GM12875 (cell line): Measurements from ENCODE around the gene STAT5B.
A peak's percentile ranks its signal among the peaks of the same experiment; 100 is the strongest.

Source experiments
- H3K4me3 ChIP-seq: one replicate; pipeline ENCODE4 v1.5.1; 2011; ENCODE audit warnings: low read depth, low read length, control low read depth
- TF ChIP-seq, protein P1 (sequence below): IDR thresholded peaks from 2 replicates; pipeline ENCODE4 v1.5.1; 2011; ENCODE audit warnings: low read depth, mild to moderate bottlenecking, control low read depth, inconsistent platforms, low read length, moderate library complexity, borderline replicate concordance; ENCODE audit not compliant: insufficient read depth

Gene STAT5B

DNA sequence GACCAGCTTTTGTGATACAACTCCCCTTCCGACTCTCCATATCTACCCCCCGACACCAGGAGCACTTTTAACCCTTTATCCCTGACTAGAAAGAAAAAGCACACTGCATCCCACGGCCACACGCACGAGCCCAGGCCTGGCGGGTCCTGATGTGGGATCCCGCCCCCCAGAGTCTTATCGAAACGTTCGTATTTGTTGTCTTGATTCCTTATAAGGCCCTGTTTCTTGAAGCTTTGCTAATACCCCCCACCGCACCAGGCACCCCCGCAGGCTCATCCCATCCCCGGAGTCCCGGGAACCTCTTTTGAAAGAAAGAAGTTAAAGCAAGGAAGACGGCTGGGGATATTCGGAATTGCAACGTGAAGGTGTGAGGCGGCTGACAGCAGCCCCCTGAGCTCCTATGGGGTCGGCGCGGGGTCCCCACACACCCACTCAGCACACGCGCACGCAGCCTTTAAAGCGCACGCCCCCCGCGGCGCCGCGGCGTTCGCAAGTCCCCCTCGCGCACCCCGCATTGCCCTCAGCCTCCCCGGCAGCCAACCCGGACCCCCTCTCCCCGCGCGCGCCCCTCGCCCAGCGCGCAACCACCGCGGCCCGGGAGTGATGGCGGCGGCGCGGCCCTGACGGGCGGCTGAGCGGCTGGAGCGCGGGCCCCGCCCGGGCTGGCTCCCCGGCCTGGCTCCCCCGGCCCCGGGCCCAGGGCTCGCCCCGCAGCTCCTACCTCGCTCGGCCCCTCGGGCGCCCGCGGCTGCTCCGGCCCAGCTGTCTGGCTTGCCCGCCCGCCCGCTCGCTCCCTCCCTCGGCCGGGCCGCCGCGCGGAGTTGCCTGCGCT is 448 bp downstream of the STAT5B start:
- TF ChIP-seq, protein P1, sequence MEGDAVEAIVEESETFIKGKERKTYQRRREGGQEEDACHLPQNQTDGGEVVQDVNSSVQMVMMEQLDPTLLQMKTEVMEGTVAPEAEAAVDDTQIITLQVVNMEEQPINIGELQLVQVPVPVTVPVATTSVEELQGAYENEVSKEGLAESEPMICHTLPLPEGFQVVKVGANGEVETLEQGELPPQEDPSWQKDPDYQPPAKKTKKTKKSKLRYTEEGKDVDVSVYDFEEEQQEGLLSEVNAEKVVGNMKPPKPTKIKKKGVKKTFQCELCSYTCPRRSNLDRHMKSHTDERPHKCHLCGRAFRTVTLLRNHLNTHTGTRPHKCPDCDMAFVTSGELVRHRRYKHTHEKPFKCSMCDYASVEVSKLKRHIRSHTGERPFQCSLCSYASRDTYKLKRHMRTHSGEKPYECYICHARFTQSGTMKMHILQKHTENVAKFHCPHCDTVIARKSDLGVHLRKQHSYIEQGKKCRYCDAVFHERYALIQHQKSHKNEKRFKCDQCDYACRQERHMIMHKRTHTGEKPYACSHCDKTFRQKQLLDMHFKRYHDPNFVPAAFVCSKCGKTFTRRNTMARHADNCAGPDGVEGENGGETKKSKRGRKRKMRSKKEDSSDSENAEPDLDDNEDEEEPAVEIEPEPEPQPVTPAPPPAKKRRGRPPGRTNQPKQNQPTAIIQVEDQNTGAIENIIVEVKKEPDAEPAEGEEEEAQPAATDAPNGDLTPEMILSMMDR = no peak
- peak overlapping the region; percentile 76 for H3K4me3 ChIP-seq

DNA sequence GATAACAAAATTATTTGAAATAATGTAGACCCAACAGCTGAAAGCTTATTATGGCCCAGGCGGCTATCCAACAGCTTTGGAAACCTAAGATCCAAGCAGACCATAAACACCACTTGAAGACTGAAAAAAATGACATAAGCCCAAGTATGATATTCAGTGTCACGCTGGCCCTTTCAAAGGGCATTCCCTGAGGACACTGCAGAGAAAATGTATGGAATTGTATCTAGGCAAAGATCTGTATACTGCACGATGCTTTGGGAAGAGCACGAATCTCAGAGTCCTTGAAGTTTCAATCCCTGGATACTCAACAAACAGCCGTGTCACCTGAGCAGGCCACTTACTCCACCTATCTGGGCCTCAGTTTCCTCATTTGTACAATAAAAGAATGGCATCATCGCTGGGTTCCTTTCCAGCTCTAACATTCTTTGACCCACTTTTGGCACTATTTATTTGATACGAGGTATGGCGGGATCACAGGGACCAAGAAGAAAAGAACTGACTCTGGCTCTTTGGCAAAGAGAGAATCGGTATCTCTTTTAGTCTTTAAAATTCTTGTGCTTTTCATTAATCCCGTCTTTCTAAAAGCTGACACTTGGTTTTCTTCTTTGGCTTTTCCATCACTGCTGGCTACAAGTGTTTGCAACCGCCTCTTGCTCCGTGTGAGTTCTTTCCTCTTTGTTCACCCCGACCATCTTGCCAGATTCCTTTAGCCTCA is 1.2 kb downstream of the STAT5B start:
- peak overlapping the region; percentile 76 for H3K4me3 ChIP-seq
- TF ChIP-seq, protein P1 = no peak

DNA sequence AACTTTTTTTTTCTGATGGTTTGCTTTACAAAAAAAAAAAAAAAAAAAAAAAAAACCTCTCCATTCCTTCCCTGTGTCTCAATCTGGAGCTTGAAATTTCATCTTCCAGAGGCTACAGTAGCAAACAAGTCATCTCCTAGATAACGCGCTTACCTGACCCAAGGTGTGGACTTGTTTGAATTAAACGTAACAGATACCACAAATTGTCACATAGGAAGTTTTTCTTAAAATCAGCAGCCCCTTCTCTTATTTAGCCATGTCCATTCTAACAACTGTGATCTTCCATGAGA is 2.0 kb downstream of the STAT5B start:
- TF ChIP-seq, protein P1 = no peak
- no peak overlapping the region for H3K4me3 ChIP-seq

DNA sequence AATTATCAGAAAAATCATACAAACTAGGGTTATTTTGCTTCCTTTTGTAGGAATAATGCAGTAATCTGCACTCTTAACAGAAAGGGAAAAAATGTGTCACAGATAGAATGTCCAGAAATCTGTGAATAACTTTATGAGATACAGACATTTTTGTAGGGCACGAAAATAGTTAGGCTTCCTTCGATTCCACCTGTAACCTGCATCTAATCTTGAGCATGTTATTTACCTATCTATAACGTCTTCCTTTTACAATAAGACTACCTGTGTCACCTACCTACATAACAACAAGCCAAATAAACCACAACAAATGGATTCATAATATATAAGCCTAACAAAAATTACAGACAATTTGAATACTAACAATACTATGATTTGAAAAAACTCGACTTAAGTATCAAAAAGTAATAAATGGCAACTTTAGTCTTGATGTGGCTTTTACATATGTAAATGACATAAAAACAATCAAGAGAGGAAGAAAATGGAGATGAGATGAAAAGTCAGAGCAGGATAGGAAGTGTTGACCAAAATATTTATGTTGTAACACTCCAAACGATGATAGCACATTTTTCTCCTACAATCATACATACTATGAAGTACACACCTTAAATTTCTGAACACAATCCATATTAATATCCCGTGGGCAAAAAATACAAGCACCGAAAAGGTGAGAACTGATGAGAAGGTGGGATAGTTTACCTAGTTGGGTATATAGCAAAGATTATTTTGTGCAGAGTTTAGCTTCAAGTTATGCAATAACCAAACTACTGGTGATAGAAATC is 2.5 kb downstream of the STAT5B start:
- TF ChIP-seq, protein P1 = no peak

DNA sequence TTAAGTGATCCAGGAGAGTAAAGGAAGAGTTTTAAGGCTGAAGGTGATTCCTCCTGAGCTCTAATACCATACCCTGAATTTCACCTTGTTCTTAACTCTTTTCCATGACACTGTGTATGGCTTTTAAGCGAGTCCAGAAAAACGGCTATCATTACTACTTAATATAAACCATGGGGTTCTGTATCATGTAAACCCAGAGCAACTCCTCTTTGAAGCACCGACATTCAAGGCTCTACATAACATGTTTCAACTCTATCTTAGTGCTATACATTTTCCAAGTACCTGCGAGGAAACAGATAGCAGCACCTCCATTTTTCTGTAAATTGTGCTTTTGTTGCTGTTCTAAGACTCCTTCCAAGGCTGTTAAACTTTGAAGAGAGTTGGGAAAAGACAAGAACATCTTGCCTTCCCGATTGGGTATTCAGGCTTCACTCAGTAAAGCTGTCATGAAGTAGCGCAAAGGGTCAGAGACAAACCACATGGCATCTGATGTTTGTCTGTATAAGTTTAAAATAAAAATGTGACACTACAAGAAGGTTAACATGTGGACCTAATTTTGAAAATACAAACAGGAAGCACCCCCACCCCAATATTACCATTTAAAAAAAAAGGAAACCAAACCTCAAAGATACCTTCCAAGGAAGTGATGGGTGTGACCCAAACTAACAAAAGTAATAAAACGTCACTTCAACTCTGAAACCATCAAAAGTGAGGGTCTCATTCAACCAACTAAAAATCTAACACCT is 3.9 kb downstream of the STAT5B start:
- TF ChIP-seq, protein P1 = no peak
- H3K4me3 ChIP-seq = no peak overlapping the region

More for the DNA sequence above, 2.5 kb downstream of the STAT5B start:
- no peak overlapping the region for H3K4me3 ChIP-seq

DNA sequence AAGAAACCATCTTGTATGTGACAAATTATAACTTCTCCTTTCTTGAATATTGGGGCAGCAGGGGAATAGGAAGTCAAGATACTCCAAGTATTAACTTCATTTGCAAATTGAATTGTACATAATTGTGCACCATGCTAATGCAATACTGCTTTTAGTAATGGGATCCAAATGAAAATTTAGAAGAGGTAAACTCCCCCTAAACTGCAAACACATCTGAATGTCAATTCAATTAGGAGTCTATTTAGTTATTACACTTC is 4.5 kb downstream of the STAT5B start:
- TF ChIP-seq, protein P1 = no peak

More for the DNA sequence above, 4.5 kb downstream of the STAT5B start:
- no peak overlapping the region for H3K4me3 ChIP-seq
